GM18951 (cell line): ENCODE data around the gene MYMK.

Experiments
- POLR2A ChIP-seq: IDR thresholded peaks from 4 replicates; pipeline ENCODE4 v1.6.1; 2011; ENCODE audit warnings: mild to moderate bottlenecking; ENCODE audit not compliant: insufficient read length, insufficient read depth; ENCODE audit errors: extremely low read depth
- in situ Hi-C: fragments of 300-500 bp; cut with MboI; formaldehyde crosslinking; loops from one replicate; pipeline ENCODE4 v1.12.0; 2022; ENCODE audit warnings: low sequenced_read_pairs, mixed read lengths, inconsistent platforms; ENCODE audit not compliant: unreplicated experiment

The MYMK gene

DNA sequence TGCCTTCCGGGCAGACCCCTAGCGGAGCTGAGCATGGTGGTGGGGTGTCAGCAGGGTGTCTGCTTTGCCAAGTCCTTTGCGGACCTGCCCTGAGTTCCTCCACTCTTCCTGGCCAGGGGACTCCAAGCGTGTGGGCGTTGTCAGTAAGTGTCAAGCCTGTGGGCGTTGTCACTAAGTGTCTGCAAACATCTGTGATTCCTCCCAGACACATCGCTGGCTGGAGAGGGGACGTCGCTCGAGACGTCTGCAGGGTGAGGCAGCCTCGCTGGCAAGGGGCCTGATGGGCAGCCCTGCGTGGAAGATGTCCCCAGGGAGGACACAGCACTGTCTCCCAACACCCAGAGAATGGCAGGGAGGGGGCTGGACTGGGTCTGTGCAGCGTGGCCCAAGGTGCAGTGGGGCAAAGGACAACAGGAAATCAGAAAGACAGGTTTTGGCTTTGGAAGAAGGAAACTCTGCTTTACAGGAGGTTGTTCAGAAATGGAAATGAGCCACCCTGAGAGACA is 38.6 kb upstream of the MYMK start:
- in situ Hi-C loops = no loop called here
- TF ChIP-seq POLR2A = no peak

DNA sequence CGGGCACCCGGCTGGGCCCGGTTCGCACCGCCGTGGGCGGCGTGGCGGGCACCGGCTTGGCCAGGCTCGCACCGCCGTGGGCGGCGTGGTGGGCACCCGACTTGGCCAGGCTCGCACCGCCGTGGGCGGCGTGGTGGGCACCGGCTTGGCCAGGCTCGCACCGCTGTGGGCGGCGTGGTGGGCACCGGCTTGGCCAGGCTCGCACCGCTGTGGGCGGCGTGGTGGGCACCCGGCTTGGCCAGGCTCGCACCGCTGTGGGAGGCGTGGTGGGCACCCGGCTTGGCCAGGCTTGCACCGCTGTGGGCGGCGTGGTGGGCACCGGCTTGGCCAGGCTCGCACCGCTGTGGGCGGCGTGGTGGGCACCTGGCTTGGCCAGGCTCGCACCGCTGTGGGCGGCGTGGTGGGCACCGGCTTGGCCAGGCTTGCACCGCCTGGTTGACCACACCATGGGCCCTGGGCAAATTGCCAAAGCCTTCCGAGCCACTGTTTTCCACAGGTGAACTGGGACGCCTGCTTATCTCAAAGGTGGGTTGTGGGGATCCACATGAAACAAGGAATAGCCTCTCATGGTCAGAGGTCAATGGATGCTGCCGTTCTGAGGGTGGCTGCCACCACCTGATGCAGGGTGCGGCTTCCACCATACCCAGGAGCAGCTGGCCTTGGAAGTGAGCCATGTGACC is 38.0 kb upstream of the MYMK start:
- in situ Hi-C loops = no loop called here
- TF ChIP-seq POLR2A = no peak

DNA sequence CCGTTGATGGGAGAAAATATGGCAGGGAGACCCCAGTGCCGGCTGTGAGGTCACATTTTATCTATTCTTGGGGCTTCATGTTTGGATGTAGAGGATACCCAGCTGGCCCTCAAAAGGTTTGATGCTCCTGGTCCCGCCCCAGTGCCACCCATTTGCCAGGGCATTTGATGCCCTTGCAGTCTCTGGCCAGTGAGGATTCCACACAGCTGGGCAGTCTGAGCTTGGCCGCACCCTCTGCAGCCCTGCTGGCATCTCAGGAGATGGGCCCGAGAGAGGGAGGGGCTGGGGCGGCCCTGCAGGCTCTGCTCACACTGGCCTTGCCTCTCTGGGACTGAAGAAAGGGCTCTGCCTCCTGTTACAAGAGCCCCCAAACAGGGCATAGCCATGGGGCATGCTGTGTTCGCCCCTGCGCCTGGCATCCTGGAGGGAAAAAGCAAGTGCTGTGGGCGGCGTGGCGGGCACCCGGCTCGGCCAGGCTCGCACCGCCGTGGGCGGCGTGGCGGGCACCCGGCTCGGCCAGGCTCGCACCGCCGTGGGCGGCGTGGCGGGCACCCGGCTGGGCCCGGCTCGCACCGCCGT is 37.3 kb upstream of the MYMK start:
- in situ Hi-C loops = no loop called here
- no peak for TF ChIP-seq POLR2A

- TF ChIP-seq POLR2A = no peak
- in situ Hi-C loops = no loop called here
Observed at GRCh38 chr9:133560944-133561343, 36.2 kb upstream of the MYMK start.

DNA sequence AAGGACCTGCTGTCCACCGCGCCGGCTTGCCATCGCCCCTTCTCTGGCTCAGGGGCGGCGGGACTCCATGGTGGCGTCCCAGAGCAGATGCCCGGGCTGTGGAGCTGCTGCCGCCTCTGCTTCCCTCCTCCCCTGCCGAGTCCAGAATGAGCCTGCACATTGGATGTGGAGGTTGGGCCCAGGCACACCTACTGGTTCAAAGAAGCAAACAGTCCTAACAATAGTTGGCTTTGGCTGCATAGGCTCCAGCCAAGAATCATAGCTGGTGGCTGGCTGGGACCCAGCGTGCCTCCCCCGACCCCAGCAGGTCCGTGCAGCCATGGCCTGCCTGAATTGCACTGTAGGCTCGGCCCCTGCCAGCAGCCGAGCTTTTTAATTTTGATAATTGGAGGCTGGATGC is 35.6 kb upstream of the MYMK start:
- in situ Hi-C loops = no loop called here
- TF ChIP-seq POLR2A = no peak

DNA sequence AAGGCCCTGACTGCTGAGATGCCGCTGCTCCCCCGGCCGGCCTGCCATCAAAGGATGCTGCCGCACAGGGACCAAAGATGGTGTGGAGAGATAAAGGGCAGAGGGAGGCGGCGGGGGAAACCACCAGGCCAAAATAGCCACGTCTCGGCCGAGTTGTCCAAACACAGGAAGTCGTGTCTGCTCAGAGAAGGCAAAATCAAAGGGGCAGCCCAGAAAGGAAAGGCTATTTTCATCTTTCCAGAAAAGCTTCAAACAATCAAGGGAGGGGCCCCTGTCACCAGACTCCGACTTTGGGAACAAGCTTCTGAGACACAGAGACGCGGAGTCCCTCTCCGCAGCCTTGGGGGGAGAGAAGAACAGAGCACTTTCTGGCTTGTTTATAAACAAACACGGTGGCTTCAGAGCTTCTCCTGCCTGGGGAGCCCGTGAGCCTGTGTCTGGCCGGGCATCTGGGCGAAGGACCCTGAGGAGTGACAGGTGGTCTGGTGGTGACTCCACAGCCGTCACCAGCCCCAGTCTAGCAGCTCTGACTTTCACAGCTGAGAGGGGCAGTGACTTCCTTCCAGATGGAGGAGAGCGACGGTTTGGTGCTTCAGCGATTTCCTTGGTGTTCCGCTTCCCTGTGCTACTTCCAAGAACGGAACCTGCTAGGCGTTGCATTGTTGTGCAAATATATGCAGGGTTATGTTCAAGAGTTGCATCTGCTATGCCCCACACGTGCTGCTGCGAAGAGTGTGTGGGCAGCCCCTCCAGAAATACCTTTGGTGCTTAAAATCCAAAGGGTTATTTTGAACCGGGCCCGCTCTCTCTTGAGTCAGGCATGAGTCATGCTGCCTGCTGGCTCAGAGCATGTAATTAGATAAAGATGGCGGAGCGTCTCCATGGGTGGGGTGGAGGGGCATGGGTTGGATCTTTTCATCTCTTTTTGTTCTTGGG is 33.7 kb upstream of the MYMK start:
- in situ Hi-C loops = no loop called here
- TF ChIP-seq POLR2A = peak; percentile 20

GRCh38 chr9:133557581-133557980 is 32.8 kb upstream of the MYMK start:
- in situ Hi-C loops = no loop called here
- no peak for TF ChIP-seq POLR2A

DNA sequence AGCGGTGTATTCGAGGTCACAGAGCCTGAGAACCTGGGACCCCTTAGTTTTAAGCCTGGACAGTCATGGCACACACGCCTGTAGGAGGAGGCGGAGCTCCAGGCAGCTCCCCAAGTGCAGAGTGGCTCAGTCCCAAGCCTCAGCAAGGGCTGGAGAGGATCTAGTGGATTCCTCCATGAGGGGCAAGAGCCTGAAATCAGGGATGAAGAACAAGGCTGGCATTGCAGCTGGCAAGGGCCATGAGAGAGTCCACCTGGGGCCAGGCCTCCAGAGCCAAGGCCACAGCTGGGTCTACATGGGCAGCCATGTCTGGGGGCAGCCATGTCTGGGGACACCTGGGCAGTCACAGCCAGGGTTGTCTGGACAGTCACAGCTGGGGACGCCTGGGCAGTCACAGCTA is 31.6 kb upstream of the MYMK start:
- in situ Hi-C loops = no loop called here
- TF ChIP-seq POLR2A = no peak

DNA sequence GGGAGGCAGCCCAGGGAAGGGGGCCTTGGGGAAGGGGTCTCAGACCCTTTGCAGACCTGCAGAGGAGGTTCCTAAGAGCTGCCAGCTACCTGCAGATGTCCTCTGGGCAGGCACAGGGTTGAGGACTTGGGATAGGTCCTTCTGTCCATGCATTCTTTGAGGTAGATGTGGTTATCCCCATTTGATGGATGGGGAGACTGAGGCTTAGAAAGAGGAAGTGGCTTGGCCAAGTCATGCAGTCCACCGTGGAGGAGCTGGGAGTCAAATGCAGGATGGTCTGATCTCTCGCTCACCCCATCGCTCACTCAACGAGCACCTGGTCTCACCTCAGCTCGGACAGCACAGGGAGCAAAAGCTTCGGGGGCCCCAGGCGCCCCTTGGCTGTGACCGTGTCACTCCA is 30.0 kb upstream of the MYMK start:
- no peak for TF ChIP-seq POLR2A
- in situ Hi-C loops = no loop called here

DNA sequence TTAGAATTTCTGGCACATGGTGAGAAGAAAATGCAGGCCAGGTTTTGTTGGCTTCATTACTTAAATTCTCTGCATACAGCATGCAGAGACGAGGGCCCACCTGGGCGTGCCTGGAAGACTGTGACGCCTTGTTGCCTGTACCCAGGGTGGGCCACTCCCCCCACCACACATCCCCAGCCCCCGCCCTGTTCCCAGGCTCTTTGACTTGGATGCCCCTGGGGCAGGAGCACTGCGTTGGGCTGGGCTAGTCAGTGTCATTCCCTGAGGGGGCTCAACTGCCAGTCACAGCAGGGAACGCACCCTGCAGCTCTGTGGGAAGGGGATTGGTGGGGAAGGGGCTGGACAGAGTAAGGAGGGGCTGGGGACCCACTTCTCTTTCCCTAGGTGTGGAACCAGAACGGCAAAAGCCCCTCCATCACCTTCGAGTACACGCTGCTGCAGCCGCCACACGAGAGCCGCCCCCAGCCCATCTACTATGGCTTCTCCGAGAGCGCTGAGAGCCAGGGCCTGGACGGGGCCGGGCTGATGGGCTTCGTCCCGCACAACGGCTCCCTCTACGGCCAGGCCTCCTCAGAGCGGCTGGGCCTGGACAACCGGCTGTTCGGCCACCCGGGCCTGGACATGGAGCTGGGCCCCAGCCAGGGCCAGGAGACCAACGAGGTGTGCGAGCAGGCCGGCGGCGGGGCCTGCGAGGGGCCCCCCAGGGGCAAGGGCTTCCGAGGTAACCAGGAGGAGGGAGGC is 29.4 kb upstream of the MYMK start:
- TF ChIP-seq POLR2A = no peak
- in situ Hi-C loops = no loop called here

DNA sequence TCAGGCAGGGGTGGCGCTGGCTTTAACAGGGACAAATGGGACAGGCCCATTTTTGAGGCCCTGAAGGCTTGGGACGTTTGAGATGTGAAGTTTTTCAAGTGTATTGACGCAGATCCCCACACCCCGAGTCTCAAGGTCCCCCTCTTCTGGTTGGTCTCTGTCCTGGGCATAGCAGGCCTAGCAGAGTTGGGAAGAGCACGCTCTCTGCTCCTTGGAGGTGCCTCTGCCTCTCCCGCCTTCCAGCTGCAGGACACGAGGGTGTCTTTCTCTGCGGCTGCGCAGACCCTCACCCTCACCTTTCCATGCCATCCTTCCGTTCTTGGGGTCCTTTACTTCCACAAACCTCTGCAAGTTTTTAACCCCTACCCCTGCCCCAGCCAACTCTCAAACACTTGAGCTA is 28.4 kb upstream of the MYMK start:
- in situ Hi-C loops = no loop called here
- TF ChIP-seq POLR2A = no peak

DNA sequence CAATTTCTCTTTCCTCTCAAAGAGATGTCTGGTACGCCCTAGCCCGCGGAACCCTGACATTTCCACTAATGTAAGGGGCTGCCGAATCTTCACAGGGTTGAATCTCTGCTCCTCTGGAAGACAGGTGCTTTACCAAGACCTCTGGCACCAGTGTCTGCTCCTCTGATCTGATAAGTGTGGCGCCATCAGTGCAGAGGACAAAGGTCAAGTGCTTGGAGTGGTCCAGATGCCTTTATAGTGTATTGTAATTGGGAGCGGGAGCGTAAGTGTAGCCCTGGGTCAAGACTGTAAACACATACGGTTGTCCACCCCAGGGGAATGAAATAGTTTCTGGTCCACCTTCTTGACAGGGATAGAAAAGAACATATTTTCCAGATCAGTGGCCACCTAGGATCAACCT is 27.5 kb upstream of the MYMK start:
- no peak for TF ChIP-seq POLR2A
- in situ Hi-C loops = no loop called here

DNA sequence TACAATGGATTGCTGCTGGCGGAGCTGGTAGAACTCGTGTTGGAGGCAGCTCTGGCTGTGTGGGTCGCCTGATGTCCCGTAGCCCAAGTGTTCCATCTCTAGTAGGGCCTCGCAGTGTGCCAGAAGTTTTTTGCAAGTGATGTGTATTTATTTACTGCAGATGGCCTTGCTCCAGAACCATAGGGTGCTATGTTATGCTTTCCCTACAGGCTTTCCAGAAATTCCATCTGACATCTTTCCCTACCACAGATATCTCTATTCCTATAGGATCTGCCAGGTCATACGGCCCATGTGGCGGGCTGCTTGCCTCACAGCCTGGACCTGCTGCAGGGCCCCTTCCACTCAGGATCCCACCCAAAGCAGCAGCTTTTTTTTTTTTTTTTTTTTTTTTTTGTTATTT is 26.7 kb upstream of the MYMK start:
- no peak for TF ChIP-seq POLR2A
- in situ Hi-C loops = no loop called here
